ENCODE measurements around the gene SNX8.

Gene SNX8

GRCh38 chr7:2208712-2209111 is 105.5 kb downstream of the SNX8 start:
- in situ Hi-C loops (cut with MboI; ENCODE audit: low sequenced_read_pairs): no loop called here

- in situ Hi-C loops (cut with MboI; ENCODE audit: low sequenced_read_pairs): no loop called here
Measured at GRCh38 chr7:2205036-2205780, 109.0 kb downstream of the SNX8 start.

- in situ Hi-C loops (cut with MboI; ENCODE audit: low sequenced_read_pairs): no loop called here
Measured at GRCh38 chr7:2204446-2204845, 109.8 kb downstream of the SNX8 start.

GRCh38 chr7:2203766-2204300 is 110.4 kb downstream of the SNX8 start:
- in situ Hi-C loops (cut with MboI; ENCODE audit: low sequenced_read_pairs): no loop called here

GRCh38 chr7:2202901-2203765 is 111.1 kb downstream of the SNX8 start:
- in situ Hi-C loops (cut with MboI; ENCODE audit: low sequenced_read_pairs): no loop called here

GRCh38 chr7:2202361-2202761 is 111.9 kb downstream of the SNX8 start:
- in situ Hi-C loops (cut with MboI; ENCODE audit: low sequenced_read_pairs): no loop called here

All from HL-60/S4 treated with retinoic acid at 250 ng/mL for 4 days and 3 days (cell line).